Measurements from ENCODE around the gene ZNF45. TPM values are rescaled to one million over a fixed set of nuclear protein-coding genes. Genes with fewer than 3 reads are reported as not detected.
"Not testable (repeated sequence)": the region's sequence is repeated elsewhere in the genome, so short reads cannot be mapped to it uniquely, and the experiment has no call there.

Gene ZNF45
- total and polyA plus RNA-seq, 4 donors = 3.4 to 18.5 (median 11.7) TPM

DNA sequence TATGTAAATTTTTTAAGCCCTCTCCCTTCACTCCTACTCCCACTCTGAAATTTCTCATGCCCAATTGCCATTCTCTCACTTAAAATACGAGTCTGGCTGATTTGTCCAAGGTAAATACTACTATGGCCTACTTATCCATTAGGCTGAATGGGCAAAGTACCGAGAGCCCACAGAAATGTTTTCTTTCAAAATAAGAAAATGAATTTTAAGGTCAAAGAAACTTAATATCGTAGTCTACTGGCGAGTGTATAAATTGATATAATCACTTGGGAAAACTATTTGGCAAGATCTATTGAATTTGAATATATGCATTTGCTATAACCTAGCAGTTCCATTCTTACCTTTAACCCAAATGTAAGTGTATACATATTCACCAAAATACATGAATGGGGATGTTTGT lies 32.7 kb downstream of the ZNF45 start:
- DNase-seq (no peak), ATAC-seq (ENCODE audit: low FRiP score) (no peak)
- H3K27me3 ChIP-seq (ENCODE audit: control insufficient read depth in 1 of 2, insufficient read depth in 2 of 2, low read length in 1 of 2) = no peaks in the 10 kb centered on the region
- H3K4me1 ChIP-seq (ENCODE audit: control insufficient read depth in 1 of 2, insufficient read depth in 2 of 2, low read length in 2 of 2) = no peaks in the 10 kb centered on the region
- WGBS, 2 donors = 75 to 76% methylated on average over 4 of the region's 4 CpGs
- no peak overlapping the region for H3K4me3 ChIP-seq (ENCODE audit: low read length in 2 of 2)
- intact Hi-C loops (cut with DNase I) = no loop called here
- H3K27ac ChIP-seq (ENCODE audit: low read depth in 1 of 2, low read length in 2 of 2) = no peak overlapping the region
- peaks cover 17% of the 10 kb centered on the region for H3K9me3 ChIP-seq (ENCODE audit: control insufficient read depth, low read length)
- no peaks in the 10 kb centered on the region for H3K36me3 ChIP-seq (ENCODE audit: control insufficient read depth in 1 of 2, insufficient read depth in 2 of 2, low read length in 1 of 2)

DNA sequence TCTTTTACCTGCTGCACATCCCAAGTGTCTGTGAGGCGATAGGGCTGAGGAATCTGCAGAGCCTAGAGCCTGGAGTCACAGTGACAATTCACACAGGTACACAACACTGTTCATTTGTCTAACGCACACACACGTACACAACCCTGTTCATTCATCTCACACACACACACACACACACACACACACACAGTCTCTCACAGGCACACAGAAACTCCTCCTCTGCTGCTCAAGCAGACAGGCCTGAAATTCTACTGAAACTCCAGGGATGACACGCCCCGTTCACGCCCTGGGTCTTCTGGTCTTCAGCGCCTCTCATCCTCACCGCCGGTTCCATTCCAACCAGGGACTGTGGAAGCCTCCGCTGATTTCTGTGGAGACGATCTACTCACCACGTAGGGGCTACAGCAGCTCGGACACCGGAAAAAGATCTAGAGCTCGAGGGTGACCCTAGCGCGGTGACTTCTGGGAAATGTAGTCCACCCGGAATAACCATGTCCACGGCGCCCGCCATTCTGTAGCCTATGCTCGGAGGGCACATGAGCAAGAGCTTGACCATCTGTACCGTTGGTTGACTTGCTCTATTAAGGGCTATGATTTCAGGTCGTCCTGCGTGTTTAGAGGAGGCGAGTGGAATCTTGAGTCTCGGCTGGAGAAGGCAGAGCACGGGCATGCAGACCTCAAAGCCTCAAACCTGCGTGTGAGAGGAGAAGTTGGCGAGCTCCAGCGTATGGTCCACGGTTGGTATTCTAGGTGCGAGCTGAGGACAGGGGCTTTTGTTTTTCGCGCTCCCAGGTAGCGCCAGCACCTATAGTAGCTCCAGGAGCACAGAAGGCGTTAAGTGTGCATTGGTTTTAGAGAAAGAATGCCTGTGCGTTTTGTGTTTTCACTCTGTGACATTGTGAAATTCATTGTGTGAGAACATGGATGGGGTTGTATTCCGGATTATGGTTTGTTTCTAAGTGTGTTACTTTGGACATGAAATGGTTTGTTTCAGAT lies 33.4 kb downstream of the ZNF45 start:
- Histone ChIP-seq H3K4me3 (ENCODE audit: low read length in 2 of 2) (peak overlapping the region; percentile 11 to 36), H3K4me1 (ENCODE audit: control insufficient read depth in 1 of 2, insufficient read depth in 2 of 2, low read length in 2 of 2) (no peaks in the 10 kb centered on the region), H3K27me3 (ENCODE audit: control insufficient read depth in 1 of 2, insufficient read depth in 2 of 2, low read length in 1 of 2) (no peaks in the 10 kb centered on the region), H3K9me3 (ENCODE audit: control insufficient read depth, low read length) (peaks cover 20% of the 10 kb centered on the region), H3K27ac (ENCODE audit: low read depth in 1 of 2, low read length in 2 of 2) (no peak overlapping the region), H3K36me3 (ENCODE audit: control insufficient read depth in 1 of 2, insufficient read depth in 2 of 2, low read length in 1 of 2) (no peaks in the 10 kb centered on the region)
- WGBS, 2 donors = 10 to 13% methylated on average over 39 of the region's 39 CpGs
- peak; percentile 85 to 89 for DNase-seq
- intact Hi-C loops (cut with DNase I) = no loop called here
- ATAC-seq (ENCODE audit: low FRiP score) = peak; percentile 87

DNA sequence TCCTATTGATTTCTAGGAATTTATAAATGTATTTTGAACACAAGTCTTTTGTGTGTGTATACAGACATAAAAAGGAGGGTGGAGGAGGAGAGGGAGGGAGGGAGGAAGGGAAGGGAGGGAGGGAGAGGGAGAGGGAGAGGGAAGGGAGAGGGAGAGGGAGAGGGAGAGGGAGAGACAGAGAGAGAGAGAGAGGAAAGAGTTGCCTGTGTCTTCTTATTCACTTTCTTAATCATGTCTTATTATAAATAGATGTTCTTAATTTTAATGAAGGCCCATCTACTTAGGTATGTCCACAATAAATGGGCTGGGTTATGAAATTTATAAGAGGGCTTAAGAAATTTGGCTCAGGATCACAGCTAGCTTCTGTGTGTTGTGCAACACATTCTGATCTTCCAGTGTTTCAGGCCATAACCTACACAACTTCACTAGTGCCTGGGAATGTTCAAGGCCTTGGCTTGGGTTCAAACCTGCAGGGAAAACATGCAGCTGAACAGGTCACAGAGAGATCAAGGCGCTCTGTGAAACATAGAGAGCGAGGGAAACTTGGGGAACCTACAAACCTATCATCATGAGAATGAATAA lies 39.3 kb downstream of the ZNF45 start:
- no peaks in the 10 kb centered on the region for H3K27me3 ChIP-seq (ENCODE audit: control insufficient read depth in 1 of 2, insufficient read depth in 2 of 2, low read length in 1 of 2)
- H3K36me3 ChIP-seq (ENCODE audit: control insufficient read depth in 1 of 2, insufficient read depth in 2 of 2, low read length in 1 of 2) = peaks cover 0 to 2% of the 10 kb centered on the region in 2 donors
- no peak overlapping the region for H3K27ac ChIP-seq (ENCODE audit: low read depth in 1 of 2, low read length in 2 of 2)
- WGBS, 2 donors = 94% methylated on average over 2 of the region's 2 CpGs
- H3K9me3 ChIP-seq (ENCODE audit: control insufficient read depth, low read length) = peaks cover 8% of the 10 kb centered on the region
- no peak for ATAC-seq (ENCODE audit: low FRiP score)
- intact Hi-C loops (cut with DNase I) = no loop called here
- no peak for DNase-seq
- no peaks in the 10 kb centered on the region for H3K4me1 ChIP-seq (ENCODE audit: control insufficient read depth in 1 of 2, insufficient read depth in 2 of 2, low read length in 2 of 2)
- no peak overlapping the region for H3K4me3 ChIP-seq (ENCODE audit: low read length in 2 of 2)

DNA sequence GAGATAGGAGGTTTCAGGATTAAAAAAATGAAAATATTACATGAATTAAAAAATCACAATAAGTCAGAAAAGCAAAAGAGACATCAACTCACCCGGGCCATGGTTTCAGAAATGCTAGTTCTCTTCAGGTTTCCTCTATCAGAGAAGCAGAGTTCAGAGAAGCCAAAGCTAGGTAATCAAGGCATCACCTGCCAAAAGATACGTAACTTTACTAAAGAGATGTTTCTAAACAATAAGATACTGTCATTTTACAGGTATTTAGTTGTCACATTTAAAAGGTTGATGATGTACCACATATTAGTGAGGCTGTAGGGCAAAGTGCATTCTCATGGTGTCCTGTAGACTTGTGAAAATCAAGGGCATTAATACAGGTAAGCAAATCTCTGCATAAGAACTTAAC lies 51.2 kb downstream of the ZNF45 start, which contains the start of gene ZNF404:
Gene ZNF404, minus strand, starts transcription at position 101 of the 400 bp plus-strand sequence.
- ATAC-seq (ENCODE audit: low FRiP score) (no peak), DNase-seq (no peak)
- no peaks in the 10 kb centered on the region for H3K4me1 ChIP-seq (ENCODE audit: control insufficient read depth in 1 of 2, insufficient read depth in 2 of 2, low read length in 2 of 2)
- H3K27me3 ChIP-seq (ENCODE audit: control insufficient read depth in 1 of 2, insufficient read depth in 2 of 2, low read length in 1 of 2) = no peaks in the 10 kb centered on the region
- no peak within 1 kb of the TSS for H3K27ac ChIP-seq (ENCODE audit: low read depth in 1 of 2, low read length in 2 of 2)
- H3K9me3 ChIP-seq (ENCODE audit: control insufficient read depth, low read length) = peaks cover 10% of the 10 kb centered on the region
- 70 to 97% methylated on average over 2 of the region's 2 CpGs for WGBS, 2 donors
- H3K36me3 ChIP-seq (ENCODE audit: control insufficient read depth in 1 of 2, insufficient read depth in 2 of 2, low read length in 1 of 2) = no peaks in the 10 kb centered on the region
- H3K4me3 ChIP-seq (ENCODE audit: low read length in 2 of 2) = peak within 1 kb of the TSS; percentile 1 to 20
- intact Hi-C loops (cut with DNase I) = no loop called here

DNA sequence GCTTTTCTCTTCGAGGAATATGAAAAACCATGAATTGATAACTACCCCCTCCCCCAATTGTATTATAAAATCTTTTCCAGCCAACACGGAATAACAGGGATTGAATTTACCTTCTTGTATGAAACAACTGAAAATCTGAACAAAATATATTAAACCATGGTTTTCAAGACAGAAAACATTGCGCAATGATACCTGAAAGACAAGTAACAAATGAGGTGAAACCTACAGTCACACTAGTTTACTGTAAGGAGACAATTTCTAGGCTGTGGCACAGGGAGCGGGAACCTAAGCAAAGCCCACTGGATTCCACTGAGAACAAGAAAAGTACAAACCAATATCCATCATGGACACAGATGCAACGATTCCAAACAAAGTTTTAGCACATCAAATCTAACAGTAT lies 54.6 kb downstream of the ZNF45 start:
- H3K4me1 ChIP-seq (ENCODE audit: control insufficient read depth in 1 of 2, insufficient read depth in 2 of 2, low read length in 2 of 2) = no peaks in the 10 kb centered on the region
- intact Hi-C loops (cut with DNase I) = no loop called here
- no peak overlapping the region for H3K4me3 ChIP-seq (ENCODE audit: low read length in 2 of 2)
- H3K36me3 ChIP-seq (ENCODE audit: control insufficient read depth in 1 of 2, insufficient read depth in 2 of 2, low read length in 1 of 2) = peaks cover 0 to 5% of the 10 kb centered on the region in 2 donors
- DNase-seq (no peak), ATAC-seq (ENCODE audit: low FRiP score) (no peak)
- H3K27ac ChIP-seq (ENCODE audit: low read depth in 1 of 2, low read length in 2 of 2) = no peak overlapping the region
- no peaks in the 10 kb centered on the region for H3K27me3 ChIP-seq (ENCODE audit: control insufficient read depth in 1 of 2, insufficient read depth in 2 of 2, low read length in 1 of 2)
- WGBS, 2 donors = 91 to 92% methylated on average over 5 of the region's 5 CpGs
- peaks cover 10% of the 10 kb centered on the region for H3K9me3 ChIP-seq (ENCODE audit: control insufficient read depth, low read length)

DNA sequence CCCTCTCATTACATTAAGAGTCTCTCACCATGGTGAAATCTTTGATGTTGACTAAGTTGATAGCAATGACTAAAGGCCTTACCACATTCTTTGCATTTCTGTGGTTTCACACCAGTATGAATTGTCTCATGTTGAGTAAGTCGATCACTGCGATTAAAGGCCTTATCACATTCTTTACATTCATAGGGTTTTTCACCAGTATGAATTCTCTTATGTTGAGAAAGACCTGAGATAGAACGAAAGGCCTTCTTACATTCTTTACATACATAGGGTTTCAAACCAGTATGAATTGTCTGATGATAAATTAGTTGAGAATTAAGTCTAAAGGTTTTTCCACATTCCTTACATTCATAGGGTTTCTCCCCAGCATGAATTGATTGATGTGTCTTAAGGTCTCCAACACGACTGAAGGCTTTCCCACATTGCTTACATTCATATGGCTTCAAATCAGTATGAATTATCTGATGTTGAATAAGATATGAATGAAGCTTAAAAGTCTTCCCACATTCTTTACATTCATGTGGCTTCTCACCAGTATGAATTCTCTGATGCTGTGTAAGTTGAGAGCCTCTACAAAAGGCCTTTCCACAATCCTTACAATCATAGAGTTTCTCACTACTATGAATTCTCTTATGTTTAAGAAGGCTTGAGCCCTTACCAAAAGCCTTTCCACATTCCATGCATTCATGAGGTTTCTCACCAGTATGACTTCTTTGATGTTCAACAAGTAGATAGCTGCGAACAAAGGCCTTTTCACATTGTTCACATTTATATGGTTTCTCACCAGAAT lies 62.3 kb downstream of the ZNF45 start:
- WGBS, 2 donors = 82 to 87% methylated on average over 5 of the region's 5 CpGs
- intact Hi-C loops (cut with DNase I) = no loop called here
- Histone ChIP-seq H3K4me1 (ENCODE audit: control insufficient read depth in 1 of 2, insufficient read depth in 2 of 2, low read length in 2 of 2) (no peaks in the 10 kb centered on the region), H3K4me3 (ENCODE audit: low read length in 2 of 2) (no peak overlapping the region), H3K9me3 (ENCODE audit: control insufficient read depth, low read length) (peaks cover 7% of the 10 kb centered on the region), H3K27ac (ENCODE audit: low read depth in 1 of 2, low read length in 2 of 2) (no peak overlapping the region), H3K27me3 (ENCODE audit: control insufficient read depth in 1 of 2, insufficient read depth in 2 of 2, low read length in 1 of 2) (no peaks in the 10 kb centered on the region), H3K36me3 (ENCODE audit: control insufficient read depth in 1 of 2, insufficient read depth in 2 of 2, low read length in 1 of 2) (peaks cover 0 to 2% of the 10 kb centered on the region in 2 donors)
- ATAC-seq (ENCODE audit: low FRiP score) (no peak), DNase-seq (no peak)

DNA sequence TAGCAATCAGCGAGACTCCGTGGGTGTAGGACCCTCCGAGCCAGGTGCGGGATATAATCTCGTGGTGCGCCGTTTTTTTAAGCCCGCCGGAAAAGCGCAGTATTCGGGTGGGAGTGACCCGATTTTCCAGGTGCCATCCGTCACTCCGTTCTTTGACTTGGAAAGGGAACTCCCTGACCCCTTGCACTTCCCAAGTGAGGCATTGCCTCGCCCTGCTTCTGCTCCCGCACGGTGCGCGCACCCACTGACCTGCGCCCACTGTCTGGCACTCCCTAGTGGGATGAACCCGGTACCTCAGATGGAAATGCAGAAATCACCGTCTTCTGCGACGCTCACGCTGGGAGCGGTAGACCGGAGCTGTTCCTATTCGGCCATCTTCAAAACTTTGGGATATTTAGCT lies 68.2 kb downstream of the ZNF45 start:
- H3K4me1 ChIP-seq (ENCODE audit: control insufficient read depth in 1 of 2, insufficient read depth in 2 of 2, low read length in 2 of 2); intact Hi-C loops (cut with DNase I); ATAC-seq (ENCODE audit: low FRiP score); H3K4me3 ChIP-seq (ENCODE audit: low read length in 2 of 2); H3K27me3 ChIP-seq (ENCODE audit: control insufficient read depth in 1 of 2, insufficient read depth in 2 of 2, low read length in 1 of 2); DNase-seq; H3K27ac ChIP-seq (ENCODE audit: low read depth in 1 of 2, low read length in 2 of 2); H3K9me3 ChIP-seq (ENCODE audit: control insufficient read depth, low read length); H3K36me3 ChIP-seq (ENCODE audit: control insufficient read depth in 1 of 2, insufficient read depth in 2 of 2, low read length in 1 of 2): not testable (repeated sequence)
- WGBS, 2 donors = 91 to 97% methylated on average over 27 to 28 of the region's 28 CpGs
